Endometrial microvascular endothelial cells (primary cell): ENCODE results near the gene CLIP4. TPM values are rescaled to one million over a fixed set of nuclear protein-coding genes. Genes with fewer than 3 reads are reported as not detected.

ENCODE experiments used
- in situ Hi-C: cut with HindIII; loops from 2 replicates; pipeline ENCODE4 v1.10.0; 2017; ENCODE audit warnings: low sequenced_read_pairs, low pct_unique_long_range_greater_than_20kb; ENCODE audit errors: inconsistent ontology term
- total RNA-seq: library from RNA; depleted of rRNA; stranded (reverse); fragments of >200 nt; gene quantifications from one replicate; pipeline ENCODE4 v1.2.3, GENCODE V29; 2015; ENCODE audit errors: inconsistent ontology term

The CLIP4 gene
- total RNA-seq, 1 donor from 2014 or later: 49.0 TPM

- in situ Hi-C loops: no loop called here
Observed at GRCh38 chr2:29226808-29227207, 111.6 kb downstream of the CLIP4 start.

GRCh38 chr2:29227935-29228675 lies 112.9 kb downstream of the CLIP4 start:
- in situ Hi-C loops: no loop called here

- in situ Hi-C loops: no loop called here
Observed at GRCh38 chr2:29228947-29229346, 113.7 kb downstream of the CLIP4 start.

GRCh38 chr2:29229640-29230039 lies 114.4 kb downstream of the CLIP4 start:
- in situ Hi-C loops: no loop called here

GRCh38 chr2:29232041-29232440 lies 116.8 kb downstream of the CLIP4 start:
- in situ Hi-C loops: no loop called here

- in situ Hi-C loops: no loop called here
Observed at GRCh38 chr2:29233428-29233827, 118.2 kb downstream of the CLIP4 start.

- in situ Hi-C loops: no loop called here
Observed at GRCh38 chr2:29235411-29235810, 120.2 kb downstream of the CLIP4 start.

- in situ Hi-C loops: no loop called here
Observed at GRCh38 chr2:29236074-29236473, 120.9 kb downstream of the CLIP4 start.

- in situ Hi-C loops: no loop called here
Observed at GRCh38 chr2:29238497-29238896, 123.3 kb downstream of the CLIP4 start.

Other genes with a start within 250 kb of the CLIP4 start
- gene TRMT61B, start 245.1 kb upstream of the CLIP4 start, total RNA-seq: 17.3 TPM
- gene WDR43, start 220.7 kb upstream of the CLIP4 start, total RNA-seq: 86.1 TPM
- gene TOGARAM2, start 134.1 kb upstream of the CLIP4 start, total RNA-seq: not detected
- not detected for gene PCARE, start 40.9 kb upstream of the CLIP4 start, total RNA-seq